Endothelial cell of umbilical vein (primary cell): ENCODE measurements around the gene NTMT1. TPM values are rescaled to one million over a fixed set of nuclear protein-coding genes. Genes with fewer than 3 reads are reported as not detected.

Experiments
- BruUV-seq: library from RNA; stranded (reverse); fragments of 400-500 nt; replicated peaks from 2 replicates; lab custom pipeline; 2021; lab: Mats Ljungman, UMichigan
- CTCF ChIA-PET: fragments of 300-600, 350-600 bp; sonication (Branson Sonifier 250); formaldehyde crosslinking; loops from one replicate; lab custom pipeline; 2021; ENCODE audit warnings: antibody characterized with exemption, inconsistent platforms; lab: Charles Lee
- POLR2A ChIA-PET: fragments of 300-600, 350-600 bp; sonication (Branson Sonifier 250); formaldehyde crosslinking; loops from one replicate; lab custom pipeline; 2021; ENCODE audit warnings: antibody characterized with exemption, inconsistent platforms; lab: Charles Lee
- DNase-seq: peaks from one replicate; pipeline ENCODE4 v3.0.0-alpha.2; 2011; ENCODE audit warnings: low read depth, low spot score
- FAIRE-seq: peaks from 2 replicates; lab custom pipeline; 2011; peaks lifted over from hg19 to GRCh38; lab: Jason Lieb, UNC
- H2AFZ ChIP-seq: 2 replicates; pipeline ENCODE4 v1.6.0; 2012; ENCODE audit warnings: low read depth, low read length, control low read depth, inconsistent platforms
- H3K27ac ChIP-seq: 2 replicates; pipeline ENCODE4 v1.5.1; 2011; ENCODE audit warnings: low read depth, mild to moderate bottlenecking, control low read depth, low read length, moderate library complexity; ENCODE audit not compliant: insufficient read depth
- H3K27me3 ChIP-seq, 2 experiments: 2 replicates each; pipeline versions ENCODE4 v1.6.0 to v1.6.1; 2011; ENCODE audit warnings: low read length in 2 of 2, mixed read lengths in 1 of 2; ENCODE audit not compliant: control insufficient read depth in 2 of 2, insufficient read depth in 2 of 2
- H3K36me3 ChIP-seq, 2 experiments: 2 replicates in 1 of 2; 3 replicates in 1 of 2; pipeline ENCODE4 v1.5.1; 2011; ENCODE audit warnings: low read length in 2 of 2, mild to moderate bottlenecking in 1 of 2, moderate library complexity in 1 of 2; ENCODE audit not compliant: control insufficient read depth in 2 of 2, insufficient read depth in 2 of 2; ENCODE audit errors: extremely low read depth in 1 of 2
- H3K4me1 ChIP-seq: 3 replicates; pipeline ENCODE4 v1.5.1; 2011; ENCODE audit warnings: mild to moderate bottlenecking, low read length; ENCODE audit not compliant: control insufficient read depth, insufficient read depth; ENCODE audit errors: extremely low read depth
- H3K4me2 ChIP-seq: 2 replicates; pipeline ENCODE4 v1.6.1; 2011; ENCODE audit warnings: low read length, control low read depth, mixed read lengths; ENCODE audit not compliant: insufficient read depth
- H3K4me3 ChIP-seq, 3 experiments: fragments of 200-600 bp in 1 of 3; sonication (generic), shearing (Covaris generic) in 1 of 3; replicated peaks in 1 of 3; 2 replicates each; pipeline ENCODE4 v1.5.1; 2011 to 2016; ENCODE audit warnings: control low read depth in 3 of 3, low read length in 3 of 3, mild to moderate bottlenecking in 2 of 3, inconsistent platforms in 1 of 3, low read depth in 1 of 3, moderate library complexity in 1 of 3; ENCODE audit not compliant: insufficient read depth in 1 of 3
- H3K79me2 ChIP-seq: 2 replicates; pipeline ENCODE4 v1.6.0; 2012; ENCODE audit warnings: low read length, inconsistent platforms; ENCODE audit not compliant: control insufficient read depth, insufficient read depth
- H3K9ac ChIP-seq: replicated peaks from 2 replicates; pipeline ENCODE3; 2011; ENCODE audit warnings: low read length, control low read depth; ENCODE audit not compliant: insufficient read depth; ENCODE audit errors: extremely low read depth
- H3K9me1 ChIP-seq: replicated peaks from 3 replicates; pipeline ENCODE4 v1.6.0; 2011; ENCODE audit warnings: mild to moderate bottlenecking, low read length; ENCODE audit not compliant: control insufficient read depth, insufficient read depth; ENCODE audit errors: extremely low read depth
- H3K9me3 ChIP-seq: replicated peaks from 2 replicates; pipeline ENCODE4 v1.5.1; 2012; ENCODE audit warnings: low read length, inconsistent platforms; ENCODE audit not compliant: control insufficient read depth, insufficient read depth
- H4K20me1 ChIP-seq: replicated peaks from 2 replicates; pipeline ENCODE3; 2011; ENCODE audit warnings: mild to moderate bottlenecking, low read length; ENCODE audit not compliant: control insufficient read depth, insufficient read depth; ENCODE audit errors: extremely low read depth
- MYC ChIP-seq: IDR thresholded peaks from one replicate; pipeline ENCODE4 v1.6.1; 2011; ENCODE audit warnings: mild to moderate bottlenecking, low read depth, low read length
- POLR2A ChIP-seq: IDR thresholded peaks from 2 replicates; pipeline ENCODE4 v1.6.1; 2012; ENCODE audit warnings: low read depth, mild to moderate bottlenecking, control low read depth, low read length
- POLR2AphosphoS5 ChIP-seq: IDR thresholded peaks from 2 replicates; pipeline ENCODE4 v1.6.1; 2012; ENCODE audit warnings: low read depth, mild to moderate bottlenecking, control low read depth, low read length, moderate library complexity; ENCODE audit not compliant: insufficient read depth
- dilution Hi-C: fragments of 300-500 bp; cut with MboI; formaldehyde crosslinking; loops from one replicate; pipeline ENCODE4 v1.15.0; 2019; ENCODE audit warnings: low sequenced_read_pairs; ENCODE audit not compliant: extremely low pct_ligation_motif_present
- intact Hi-C: fragments of 100-400 bp; cut with micrococcal nuclease; formaldehyde crosslinking; loops from one replicate; pipeline ENCODE4 v1.10.0; 2022
- polyA plus RNA-seq, 4 experiments: library from polyadenylated mRNA; depleted of rRNA in 3 of 4; stranded (reverse) in 3 of 4; unstranded in 1 of 4; fragments of >200 nt; gene quantifications; 2 replicates each; pipeline versions ENCODE4 v1.2.1 to v1.2.3, GENCODE V29; 2011 to 2012; ENCODE audit warnings: missing spikeins in 1 of 4
- total RNA-seq: library from RNA; stranded (reverse); gene quantifications from 2 replicates; pipeline ENCODE4 v1.2.3, GENCODE V29; 2021
- TF ChIP-seq, protein P1 (sequence below), 2 donors: IDR thresholded peaks; 1 replicate in 1 of 2; 2 replicates in 1 of 2; pipeline ENCODE4 v1.5.1; 2011; ENCODE audit warnings: low read length in 2 of 2, mild to moderate bottlenecking in 2 of 2, moderate library complexity in 2 of 2, control low read depth in 1 of 2, inconsistent platforms in 1 of 2, low read depth in 1 of 2; ENCODE audit not compliant: insufficient read depth in 1 of 2; ENCODE audit errors: extremely low read depth in 1 of 2

Gene NTMT1
- total and polyA plus RNA-seq, 2 donors (not counting 3 experiments of a cell fraction or from before 2014, with no cell fraction given) = 47.6 to 58.3 TPM

DNA sequence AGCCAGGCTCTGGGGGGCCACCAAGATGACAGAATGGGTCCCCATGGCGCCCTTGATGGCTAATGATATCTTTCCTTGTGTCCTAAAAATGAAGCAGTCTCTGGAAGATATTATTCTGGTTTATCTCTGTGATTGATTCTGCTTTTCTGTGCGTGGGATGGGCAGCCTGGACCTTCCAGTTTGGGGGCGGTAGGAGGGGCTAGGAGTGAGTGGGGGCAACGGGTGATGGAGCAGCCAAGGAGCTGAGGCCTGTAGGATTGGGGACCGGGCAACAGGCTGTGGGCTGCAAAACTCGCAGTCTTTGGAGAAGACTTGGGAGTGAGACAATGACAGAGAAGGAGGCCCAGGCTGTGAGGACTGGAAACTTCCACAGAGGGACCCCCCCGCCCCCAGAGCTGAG lies 48.3 kb downstream of the NTMT1 start:
- Histone ChIP-seq H3K4me3 (no peak overlapping the region), H3K4me1 (no peaks in the 10 kb centered on the region), H3K9me1 (no peaks in the 10 kb centered on the region), H3K9ac (no peak overlapping the region), H3K79me2 (no peaks in the 10 kb centered on the region), H3K4me2 (no peak overlapping the region), H3K9me3 (no peaks in the 10 kb centered on the region), H3K36me3 (no peaks in the 10 kb centered on the region), H3K27ac (no peak overlapping the region), H4K20me1 (no peaks in the 10 kb centered on the region), H2AFZ (no peak overlapping the region), H3K27me3 (peaks cover 0 to 1% of the 10 kb centered on the region in 2 experiments)
- no peak for TF ChIP-seq POLR2A
- TF ChIP-seq POLR2AphosphoS5 = no peak
- FAIRE-seq (no peak), DNase-seq (no peak)
- intact Hi-C loops = no loop called here
- ChIA-PET POLR2A (no interaction called here), CTCF (no interaction called here)
- dilution Hi-C loops = no loop called here
- BruUV-seq = no TSS peak

DNA sequence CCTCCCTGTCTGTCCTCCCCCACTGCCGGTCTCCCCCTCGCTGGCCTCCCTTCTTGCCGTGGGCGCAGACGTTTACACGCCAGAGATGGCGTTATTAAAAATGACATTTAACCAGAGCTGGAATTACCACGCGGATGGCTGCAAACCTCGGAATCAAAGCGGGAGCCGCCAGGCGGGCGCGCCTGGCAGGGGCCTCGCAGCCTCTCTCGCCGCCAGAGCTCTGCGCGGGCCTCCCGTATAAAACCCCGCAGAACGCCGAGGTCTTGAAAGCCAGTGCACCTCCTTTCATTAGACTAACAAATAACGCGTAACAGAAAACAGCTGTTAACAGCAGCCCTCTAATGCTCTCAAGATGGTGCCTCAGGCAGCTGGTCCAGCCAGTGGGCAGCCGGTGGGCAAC lies 49.7 kb downstream of the NTMT1 start:
- Histone ChIP-seq H3K9me3 (no peaks in the 10 kb centered on the region), H3K4me1 (no peaks in the 10 kb centered on the region), H2AFZ (no peak overlapping the region), H3K9me1 (no peaks in the 10 kb centered on the region), H3K4me2 (no peak overlapping the region), H4K20me1 (no peaks in the 10 kb centered on the region), H3K9ac (no peak overlapping the region), H3K79me2 (no peaks in the 10 kb centered on the region), H3K4me3 (no peak overlapping the region), H3K27ac (no peak overlapping the region), H3K27me3 (peaks cover 0 to 1% of the 10 kb centered on the region in 2 experiments), H3K36me3 (no peaks in the 10 kb centered on the region)
- DNase-seq (no peak), FAIRE-seq (no peak)
- dilution Hi-C loops (no loop called here), intact Hi-C loops (no loop called here)
- POLR2A ChIA-PET = no interaction called here
- CTCF ChIA-PET = interaction anchor here (0.6 to 1.5 kb wide), 3 partner anchors 10 to 1971 kb away, joined by 3 to 4 read pairs (median 3); no protein-coding TSS in a partner anchor
- TF ChIP-seq, protein P1, sequence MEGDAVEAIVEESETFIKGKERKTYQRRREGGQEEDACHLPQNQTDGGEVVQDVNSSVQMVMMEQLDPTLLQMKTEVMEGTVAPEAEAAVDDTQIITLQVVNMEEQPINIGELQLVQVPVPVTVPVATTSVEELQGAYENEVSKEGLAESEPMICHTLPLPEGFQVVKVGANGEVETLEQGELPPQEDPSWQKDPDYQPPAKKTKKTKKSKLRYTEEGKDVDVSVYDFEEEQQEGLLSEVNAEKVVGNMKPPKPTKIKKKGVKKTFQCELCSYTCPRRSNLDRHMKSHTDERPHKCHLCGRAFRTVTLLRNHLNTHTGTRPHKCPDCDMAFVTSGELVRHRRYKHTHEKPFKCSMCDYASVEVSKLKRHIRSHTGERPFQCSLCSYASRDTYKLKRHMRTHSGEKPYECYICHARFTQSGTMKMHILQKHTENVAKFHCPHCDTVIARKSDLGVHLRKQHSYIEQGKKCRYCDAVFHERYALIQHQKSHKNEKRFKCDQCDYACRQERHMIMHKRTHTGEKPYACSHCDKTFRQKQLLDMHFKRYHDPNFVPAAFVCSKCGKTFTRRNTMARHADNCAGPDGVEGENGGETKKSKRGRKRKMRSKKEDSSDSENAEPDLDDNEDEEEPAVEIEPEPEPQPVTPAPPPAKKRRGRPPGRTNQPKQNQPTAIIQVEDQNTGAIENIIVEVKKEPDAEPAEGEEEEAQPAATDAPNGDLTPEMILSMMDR (IDR thresholded peaks at IDR 0.05; ENCODE audit: extremely low read depth in 1 of 2, insufficient read depth in 1 of 2, low read depth in 1 of 2, low read length in 2 of 2) = no peak
- no peak for TF ChIP-seq MYC
- BruUV-seq = no TSS peak
